ENCODE measurements around the gene GPR156.

GRCh38 chr3:120167488-120167887 lies 117.5 kb downstream of the GPR156 start:
- TF ChIP-seq MAX (IDR thresholded peaks at IDR 0.05) (no peak), CEBPB (IDR thresholded peaks at IDR 0.05) (no peak), CBX8 (IDR thresholded peaks at IDR 0.05) (no peak), CTCF (IDR thresholded peaks at IDR 0.05) (no peak), MYC (IDR thresholded peaks at IDR 0.05; ENCODE audit: borderline replicate concordance, low read length) (no peak), RFX5 (IDR thresholded peaks at IDR 0.05) (no peak), RNF2 (IDR thresholded peaks at IDR 0.05; ENCODE audit: borderline replicate concordance, low read depth) (no peak)

All from A549 (cell line).